ENCODE data around the gene ANXA3. TPM values are rescaled to one million over a fixed set of nuclear protein-coding genes. Genes with fewer than 3 reads are reported as not detected.

ANXA3 gene
- total RNA-seq, 1 experiment from 2014 or later = 0.86 TPM

DNA sequence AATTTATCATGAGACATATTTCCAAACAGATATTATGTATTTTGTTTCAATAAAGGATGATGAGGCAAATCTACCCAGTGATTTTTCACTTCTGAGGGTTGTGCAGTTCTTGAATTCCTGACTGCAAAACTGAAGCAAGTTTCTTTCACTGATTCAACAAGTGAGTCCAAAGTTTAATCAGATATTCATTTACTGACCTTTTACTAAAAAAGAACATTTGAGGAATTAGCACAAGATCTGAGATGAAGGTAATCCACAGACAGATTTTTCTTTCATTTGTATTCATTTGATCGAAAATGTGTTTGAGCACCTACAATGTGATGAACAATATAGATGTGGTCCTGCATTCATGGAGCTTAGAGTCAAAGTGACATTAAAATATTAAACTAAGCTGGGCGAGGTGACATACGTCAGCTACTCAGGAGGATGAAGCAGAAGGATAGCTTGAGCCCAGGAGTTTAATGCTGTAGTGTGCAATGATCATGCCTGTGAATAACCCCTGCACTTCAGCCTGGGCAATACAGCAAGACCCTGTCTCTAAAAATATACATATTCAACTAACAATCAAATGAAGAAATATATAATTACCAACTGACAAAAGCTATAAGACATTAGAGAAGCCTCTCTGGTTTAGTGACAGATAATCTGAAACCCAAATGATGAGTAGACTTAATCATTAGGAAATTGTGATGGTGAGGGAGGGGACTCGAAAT is 76.6 kb downstream of the ANXA3 start:
- ChIA-PET POLR2A (ENCODE audit: low non-redundant PET) (no interaction called here), CTCF (no interaction called here)
- intact Hi-C loops (cut with micrococcal nuclease; ENCODE audit: unreplicated experiment) = no loop called here
- no peak for DNase-seq (ENCODE audit: low spot score)
- H3K4me1 ChIP-seq (ENCODE audit: insufficient read depth, low read length, poor library complexity, severe bottlenecking) = peaks cover 7% of the 10 kb centered on the region
- no peaks in the 10 kb centered on the region for H3K9me3 ChIP-seq (ENCODE audit: low read depth, low read length, poor library complexity, severe bottlenecking)
- no peak for TF ChIP-seq EZH2 (IDR thresholded peaks at IDR 0.05; ENCODE audit: borderline replicate concordance, low read depth, low read length, poor library complexity, severe bottlenecking)
- TF ChIP-seq, protein P1, sequence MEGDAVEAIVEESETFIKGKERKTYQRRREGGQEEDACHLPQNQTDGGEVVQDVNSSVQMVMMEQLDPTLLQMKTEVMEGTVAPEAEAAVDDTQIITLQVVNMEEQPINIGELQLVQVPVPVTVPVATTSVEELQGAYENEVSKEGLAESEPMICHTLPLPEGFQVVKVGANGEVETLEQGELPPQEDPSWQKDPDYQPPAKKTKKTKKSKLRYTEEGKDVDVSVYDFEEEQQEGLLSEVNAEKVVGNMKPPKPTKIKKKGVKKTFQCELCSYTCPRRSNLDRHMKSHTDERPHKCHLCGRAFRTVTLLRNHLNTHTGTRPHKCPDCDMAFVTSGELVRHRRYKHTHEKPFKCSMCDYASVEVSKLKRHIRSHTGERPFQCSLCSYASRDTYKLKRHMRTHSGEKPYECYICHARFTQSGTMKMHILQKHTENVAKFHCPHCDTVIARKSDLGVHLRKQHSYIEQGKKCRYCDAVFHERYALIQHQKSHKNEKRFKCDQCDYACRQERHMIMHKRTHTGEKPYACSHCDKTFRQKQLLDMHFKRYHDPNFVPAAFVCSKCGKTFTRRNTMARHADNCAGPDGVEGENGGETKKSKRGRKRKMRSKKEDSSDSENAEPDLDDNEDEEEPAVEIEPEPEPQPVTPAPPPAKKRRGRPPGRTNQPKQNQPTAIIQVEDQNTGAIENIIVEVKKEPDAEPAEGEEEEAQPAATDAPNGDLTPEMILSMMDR (conservative IDR thresholded peaks at IDR 0.05; ENCODE audit: low read depth, low read length) = no peak
- H3K27ac ChIP-seq (ENCODE audit: low read depth, low read length, poor library complexity, severe bottlenecking) = no peak overlapping the region
- H3K4me3 ChIP-seq (ENCODE audit: low read depth, low read length, poor library complexity, severe bottlenecking) = no peak overlapping the region
- no peaks in the 10 kb centered on the region for H3K36me3 ChIP-seq (ENCODE audit: insufficient read depth, low read length, poor library complexity, severe bottlenecking)
- BruUV-seq (replicated peaks) = no TSS peak
- no peaks in the 10 kb centered on the region for H3K27me3 ChIP-seq (replicated peaks; ENCODE audit: insufficient read depth, low read depth, low read length, poor library complexity)

DNA sequence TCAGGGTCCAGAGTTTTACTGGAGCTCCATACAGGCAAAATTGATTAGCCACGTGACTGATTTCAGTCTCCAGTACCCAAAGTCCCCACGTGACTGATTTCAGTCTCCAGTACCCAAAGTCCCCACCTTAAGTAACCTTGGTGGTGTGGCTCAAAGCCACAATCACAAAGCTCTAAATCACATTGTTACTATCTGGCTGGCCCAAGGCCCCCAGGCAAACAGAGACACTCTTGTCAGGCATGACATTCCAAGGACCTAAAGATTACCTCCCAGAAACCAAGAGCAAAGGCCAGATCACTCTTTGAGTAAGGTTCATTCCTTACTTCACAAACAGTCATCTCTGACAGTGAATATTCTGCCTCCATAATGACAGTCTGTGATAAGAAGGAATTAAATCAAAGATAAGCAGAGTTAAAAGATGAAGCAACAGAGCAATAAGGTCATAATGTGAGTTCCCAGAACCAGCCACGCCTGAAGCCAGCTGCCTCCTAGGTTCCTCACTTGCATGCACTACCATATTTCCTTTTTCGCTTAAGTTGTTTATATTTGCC is 78.5 kb downstream of the ANXA3 start:
- Histone ChIP-seq H3K36me3 (ENCODE audit: insufficient read depth, low read length, poor library complexity, severe bottlenecking) (no peaks in the 10 kb centered on the region), H3K4me3 (ENCODE audit: low read depth, low read length, poor library complexity, severe bottlenecking) (no peak overlapping the region), H3K27ac (ENCODE audit: low read depth, low read length, poor library complexity, severe bottlenecking) (peak overlapping the region; percentile 77), H3K27me3 (replicated peaks; ENCODE audit: insufficient read depth, low read depth, low read length, poor library complexity) (no peaks in the 10 kb centered on the region), H3K4me1 (ENCODE audit: insufficient read depth, low read length, poor library complexity, severe bottlenecking) (peaks cover 7% of the 10 kb centered on the region), H3K9me3 (ENCODE audit: low read depth, low read length, poor library complexity, severe bottlenecking) (no peaks in the 10 kb centered on the region)
- BruUV-seq (replicated peaks) = no TSS peak
- ChIA-PET CTCF (no interaction called here), POLR2A (ENCODE audit: low non-redundant PET) (no interaction called here)
- no peak for DNase-seq (ENCODE audit: low spot score)
- TF ChIP-seq, protein P1 (conservative IDR thresholded peaks at IDR 0.05; ENCODE audit: low read depth, low read length) = no peak
- TF ChIP-seq EZH2 (IDR thresholded peaks at IDR 0.05; ENCODE audit: borderline replicate concordance, low read depth, low read length, poor library complexity, severe bottlenecking) = no peak
- intact Hi-C loops (cut with micrococcal nuclease; ENCODE audit: unreplicated experiment) = no loop called here

DNA sequence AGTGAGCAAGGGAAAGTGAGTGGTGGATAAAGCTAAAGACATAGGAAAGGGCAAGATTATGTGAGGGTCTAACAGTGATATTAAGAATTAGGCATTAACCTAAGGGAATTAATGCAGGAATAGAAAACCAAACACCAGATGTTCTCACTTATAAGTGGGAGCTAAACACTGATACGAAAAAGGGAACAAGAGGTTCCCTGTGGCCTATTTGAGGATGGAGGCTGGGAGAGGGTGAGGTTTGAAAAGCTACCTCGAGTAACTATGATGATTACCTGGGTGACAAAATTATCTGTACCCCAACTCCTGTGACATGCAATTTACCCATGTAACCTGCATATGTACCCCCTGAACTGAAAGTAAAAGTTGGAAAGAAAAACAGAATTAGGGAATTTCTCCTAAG is 79.0 kb downstream of the ANXA3 start:
- Histone ChIP-seq H3K27me3 (replicated peaks; ENCODE audit: insufficient read depth, low read depth, low read length, poor library complexity) (no peaks in the 10 kb centered on the region), H3K36me3 (ENCODE audit: insufficient read depth, low read length, poor library complexity, severe bottlenecking) (no peaks in the 10 kb centered on the region), H3K27ac (ENCODE audit: low read depth, low read length, poor library complexity, severe bottlenecking) (no peak overlapping the region), H3K9me3 (ENCODE audit: low read depth, low read length, poor library complexity, severe bottlenecking) (no peaks in the 10 kb centered on the region), H3K4me3 (ENCODE audit: low read depth, low read length, poor library complexity, severe bottlenecking) (no peak overlapping the region), H3K4me1 (ENCODE audit: insufficient read depth, low read length, poor library complexity, severe bottlenecking) (peaks cover 7% of the 10 kb centered on the region)
- ChIA-PET CTCF (no interaction called here), POLR2A (ENCODE audit: low non-redundant PET) (no interaction called here)
- no TSS peak for BruUV-seq (replicated peaks)
- no peak for DNase-seq (ENCODE audit: low spot score)
- intact Hi-C loops (cut with micrococcal nuclease; ENCODE audit: unreplicated experiment) = no loop called here
- TF ChIP-seq EZH2 (IDR thresholded peaks at IDR 0.05; ENCODE audit: borderline replicate concordance, low read depth, low read length, poor library complexity, severe bottlenecking) = no peak
- TF ChIP-seq, protein P1 (conservative IDR thresholded peaks at IDR 0.05; ENCODE audit: low read depth, low read length) = no peak

Measured in A673 (cell line).